Activated CD8-positive, alpha-beta T cell treated with anti-CD3 and anti-CD28 coated beads for 36 hours (primary cell): Measurements from ENCODE around the gene RBBP8NL. TPM values are rescaled to one million over a fixed set of nuclear protein-coding genes. Genes with fewer than 3 reads are reported as not detected.
"Not testable (repeated sequence)": the region's sequence is repeated elsewhere in the genome, so short reads cannot be mapped to it uniquely, and the experiment has no call there.

Experiments used
- ATAC-seq: fragments of 200-7000 bp; cut with Tn5 transposase; one replicate; pipeline ENCODE4 v1.10.0; 2021; ENCODE audit warnings: mild to moderate bottlenecking, moderate library complexity
- CTCF ChIA-PET: fragments of 350-600 bp; sonication (Branson Sonifier 250); formaldehyde crosslinking; loops from one replicate; lab custom pipeline; 2021; ENCODE audit warnings: antibody characterized with exemption; lab: Charles Lee
- POLR2A ChIA-PET: fragments of 350-600 bp; sonication (Branson Sonifier 250); formaldehyde crosslinking; loops from one replicate; lab custom pipeline; 2021; ENCODE audit warnings: antibody characterized with exemption; lab: Charles Lee
- DNase-seq: peaks from one replicate; pipeline ENCODE4 v3.0.0-alpha.2; 2020
- H3K27ac Mint-ChIP-seq: one replicate; pipeline ENCODE4 v1.8.0; 2021; ENCODE audit warnings: mild to moderate bottlenecking, mixed read lengths
- H3K27me3 Mint-ChIP-seq: one replicate; pipeline ENCODE4 v1.8.0; 2021; ENCODE audit warnings: mixed read lengths
- H3K36me3 Mint-ChIP-seq: one replicate; pipeline ENCODE4 v1.8.0; 2021; ENCODE audit warnings: low read depth, mixed read lengths
- H3K4me1 Mint-ChIP-seq: one replicate; pipeline ENCODE4 v1.8.0; 2021; ENCODE audit warnings: low read depth, mixed read lengths
- H3K4me3 Mint-ChIP-seq: one replicate; pipeline ENCODE4 v1.8.0; 2021; ENCODE audit warnings: mild to moderate bottlenecking, moderate library complexity, mixed read lengths
- H3K9me3 Mint-ChIP-seq: one replicate; pipeline ENCODE4 v1.8.0; 2021; ENCODE audit warnings: mixed read lengths
- intact Hi-C: fragments of 100-400 bp; cut with micrococcal nuclease; formaldehyde crosslinking; loops from one replicate; pipeline ENCODE4 v1.10.0; 2022
- total RNA-seq, 2 experiments: library from RNA; stranded (reverse); gene quantifications; one replicate each; pipeline ENCODE4 v1.2.3, GENCODE V29; 2021
- TF ChIP-seq, protein P1 (sequence below): fragments of 200-600 bp; IDR thresholded peaks from one replicate; pipeline ENCODE4 v1.8.0; 2022; ENCODE audit warnings: antibody characterized with exemption, mild to moderate bottlenecking

RBBP8NL gene
- total RNA-seq, 2 experiments from 2014 or later = not detected

GRCh38 chr20:62374331-62375152 is 52.8 kb downstream of the RBBP8NL start:
- H3K9me3 Mint-ChIP-seq = no peaks in the 10 kb centered on the region
- no peaks in the 10 kb centered on the region for H3K36me3 Mint-ChIP-seq
- no peak overlapping the region for H3K27ac Mint-ChIP-seq
- intact Hi-C loops = no loop called here
- ATAC-seq (no peak), DNase-seq (no peak)
- ChIA-PET POLR2A (interaction anchor here (1.1 kb wide), 1 partner anchor 44 kb away, joined by 3 read pairs; no protein-coding TSS in a partner anchor), CTCF (no interaction called here)
- H3K27me3 Mint-ChIP-seq = peaks cover 2% of the 10 kb centered on the region
- H3K4me1 Mint-ChIP-seq = peaks cover under 1% of the 10 kb centered on the region
- no peak overlapping the region for H3K4me3 Mint-ChIP-seq
- TF ChIP-seq, protein P1, sequence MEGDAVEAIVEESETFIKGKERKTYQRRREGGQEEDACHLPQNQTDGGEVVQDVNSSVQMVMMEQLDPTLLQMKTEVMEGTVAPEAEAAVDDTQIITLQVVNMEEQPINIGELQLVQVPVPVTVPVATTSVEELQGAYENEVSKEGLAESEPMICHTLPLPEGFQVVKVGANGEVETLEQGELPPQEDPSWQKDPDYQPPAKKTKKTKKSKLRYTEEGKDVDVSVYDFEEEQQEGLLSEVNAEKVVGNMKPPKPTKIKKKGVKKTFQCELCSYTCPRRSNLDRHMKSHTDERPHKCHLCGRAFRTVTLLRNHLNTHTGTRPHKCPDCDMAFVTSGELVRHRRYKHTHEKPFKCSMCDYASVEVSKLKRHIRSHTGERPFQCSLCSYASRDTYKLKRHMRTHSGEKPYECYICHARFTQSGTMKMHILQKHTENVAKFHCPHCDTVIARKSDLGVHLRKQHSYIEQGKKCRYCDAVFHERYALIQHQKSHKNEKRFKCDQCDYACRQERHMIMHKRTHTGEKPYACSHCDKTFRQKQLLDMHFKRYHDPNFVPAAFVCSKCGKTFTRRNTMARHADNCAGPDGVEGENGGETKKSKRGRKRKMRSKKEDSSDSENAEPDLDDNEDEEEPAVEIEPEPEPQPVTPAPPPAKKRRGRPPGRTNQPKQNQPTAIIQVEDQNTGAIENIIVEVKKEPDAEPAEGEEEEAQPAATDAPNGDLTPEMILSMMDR = no peak

DNA sequence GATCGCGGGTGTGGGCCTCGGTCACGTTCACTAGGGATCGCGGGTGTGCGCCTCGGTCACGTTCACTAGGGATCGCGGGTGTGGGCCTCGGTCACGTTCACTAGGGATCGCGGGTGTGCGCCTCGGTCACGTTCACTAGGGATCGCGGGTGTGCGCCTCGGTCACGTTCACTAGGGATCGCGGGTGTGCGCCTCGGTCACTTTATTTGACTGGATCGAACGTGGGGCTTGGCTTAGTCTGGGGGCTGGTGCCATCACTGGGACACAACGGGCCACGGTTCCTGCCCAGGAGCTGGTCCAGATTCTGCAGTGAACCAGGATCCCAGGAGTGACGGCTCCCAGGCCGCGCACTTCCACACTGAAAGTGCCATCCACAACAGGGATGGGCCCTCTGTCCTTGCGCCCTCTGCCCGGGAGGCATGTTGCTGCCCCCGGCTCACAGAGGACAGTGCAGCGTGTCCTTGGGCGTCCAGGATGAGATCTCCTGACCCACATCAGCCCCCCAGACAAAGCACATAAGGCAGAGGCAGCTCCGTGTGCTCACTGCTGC is 53.6 kb downstream of the RBBP8NL start:
- DNase-seq, H3K9me3 Mint-ChIP-seq, H3K4me1 Mint-ChIP-seq, intact Hi-C loops, CTCF ChIA-PET, H3K36me3 Mint-ChIP-seq, H3K4me3 Mint-ChIP-seq, ATAC-seq, H3K27ac Mint-ChIP-seq, POLR2A ChIA-PET, H3K27me3 Mint-ChIP-seq: not testable (repeated sequence)

DNA sequence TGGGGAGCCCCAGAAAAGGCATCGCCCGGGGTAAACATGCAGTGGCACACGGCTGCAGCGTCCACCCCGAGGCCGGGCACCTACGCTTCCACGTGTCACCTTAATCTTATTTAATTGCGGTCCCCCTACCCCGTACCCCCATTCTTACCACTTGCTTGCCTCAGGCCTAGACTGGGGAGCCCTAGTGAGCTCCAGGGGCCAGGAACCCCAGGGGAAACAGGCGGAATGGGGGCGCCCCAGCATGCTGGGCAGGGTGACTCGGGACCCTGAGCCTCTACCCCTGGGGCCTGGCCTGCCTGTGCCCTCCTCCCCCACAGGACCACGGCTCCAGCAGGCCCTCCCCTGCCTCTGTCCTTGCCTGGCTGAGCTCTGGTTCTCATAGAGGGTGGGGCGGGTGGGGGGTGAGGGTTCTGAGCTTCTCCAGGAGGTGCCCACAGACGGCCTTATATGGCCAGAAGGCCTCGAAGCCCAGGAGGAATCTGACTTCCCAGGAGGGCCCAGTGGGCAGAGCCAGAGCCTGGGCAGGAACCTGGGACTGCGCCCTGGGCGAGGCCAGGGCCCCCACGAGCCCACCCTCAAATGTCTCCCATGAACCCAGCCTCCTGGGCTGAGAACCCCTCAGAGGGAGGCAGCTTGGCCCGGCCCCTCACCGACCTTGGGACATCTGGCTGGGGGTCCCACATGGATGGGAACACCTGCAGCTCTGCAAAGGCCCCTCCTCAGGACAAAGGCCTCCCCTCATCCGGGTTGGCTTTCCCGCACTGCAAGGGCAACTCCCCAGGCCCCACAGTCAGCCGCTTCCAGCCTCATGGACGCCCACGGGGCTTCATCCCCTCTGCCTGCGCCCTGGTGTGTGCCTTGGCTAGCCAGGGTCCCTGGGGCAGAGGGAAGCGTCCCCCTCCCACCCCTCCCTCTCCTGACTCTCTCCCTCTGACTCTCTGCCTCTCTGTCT is 55.0 kb downstream of the RBBP8NL start:
- ChIA-PET POLR2A (interaction anchor here (0.6 kb wide), 1 partner anchor 840 kb away, joined by 3 read pairs; no protein-coding TSS in a partner anchor), CTCF (no interaction called here)
- no peak overlapping the region for H3K4me3 Mint-ChIP-seq

GRCh38 chr20:62371588-62372041 is 55.7 kb downstream of the RBBP8NL start:
- Mint-ChIP-seq H3K4me3 (no peak overlapping the region), H3K27me3 (peaks cover 21% of the 10 kb centered on the region), H3K9me3 (no peaks in the 10 kb centered on the region), H3K4me1 (peaks cover 5% of the 10 kb centered on the region), H3K36me3 (no peaks in the 10 kb centered on the region), H3K27ac (no peak overlapping the region)
- POLR2A ChIA-PET = interaction anchor here (0.6 kb wide), 1 partner anchor 840 kb away, joined by 3 read pairs; no protein-coding TSS in a partner anchor
- TF ChIP-seq, protein P1 = no peak
- no peak for ATAC-seq
- no peak for DNase-seq
- intact Hi-C loops = no loop called here
- CTCF ChIA-PET = no interaction called here

More for the DNA sequence above, 55.0 kb downstream of the RBBP8NL start:
- TF ChIP-seq, protein P1 = no peak
- Mint-ChIP-seq H3K36me3 (no peaks in the 10 kb centered on the region), H3K27me3 (peaks cover 21% of the 10 kb centered on the region), H3K9me3 (no peaks in the 10 kb centered on the region), H3K27ac (no peak overlapping the region), H3K4me1 (peaks cover 5% of the 10 kb centered on the region)
- no peak for DNase-seq
- ATAC-seq = no peak
- intact Hi-C loops = no loop called here
